Transverse colon (tissue), 4 donors: ENCODE results near the gene PROZ.

Experiments
- CTCF ChIP-seq, 5 experiments: fragments of 200-600 bp in 3 of 5; fragments of 450-650 bp in 2 of 5; sonication (generic) in 3 of 5; IDR thresholded peaks; 1 replicate in 2 of 5; 2 replicates in 3 of 5; pipeline ENCODE4 v1.5.1; 2016 to 2017; ENCODE audit warnings: antibody characterized with exemption in 5 of 5, inconsistent platforms in 3 of 5, mild to moderate bottlenecking in 2 of 5, moderate library complexity in 1 of 5
- POLR2A ChIP-seq: fragments of 450-650 bp; IDR thresholded peaks from one replicate; pipeline ENCODE4 v1.6.1; 2016; ENCODE audit warnings: antibody characterized with exemption, mild to moderate bottlenecking, moderate library complexity
- POLR2AphosphoS5 ChIP-seq, 3 donors: sonication (generic); formaldehyde crosslinking; IDR thresholded peaks; one replicate each; pipeline ENCODE4 v1.6.1; 2016; ENCODE audit warnings: antibody characterized with exemption in 3 of 3

- TF ChIP-seq POLR2A (no peak), CTCF (IDR thresholded peaks at IDR 0.05) (no peak), POLR2AphosphoS5 (IDR thresholded peaks at IDR 0.05) (no peak)
Observed at GRCh38 chr13:113152984-113153809, 5.3 kb upstream of the PROZ start.
